Dendritic cell treated with granulocyte-macrophage colony-stimulating factor and Interleukin-4, amounts not matched to agents 40 ng/mL and 50 ng/mL, for 4 days (primary cell): ENCODE data around the gene AMY1C.

ENCODE experiments used
- H3K27ac Mint-ChIP-seq: one replicate; pipeline ENCODE4 v1.8.0; 2022; ENCODE audit warnings: mild to moderate bottlenecking, mixed read lengths
- H3K27me3 Mint-ChIP-seq: one replicate; pipeline ENCODE4 v1.8.0; 2022; ENCODE audit warnings: mild to moderate bottlenecking, mixed read lengths
- H3K36me3 Mint-ChIP-seq: one replicate; pipeline ENCODE4 v1.8.0; 2022; ENCODE audit warnings: low read depth, mixed read lengths
- H3K4me1 Mint-ChIP-seq: one replicate; pipeline ENCODE4 v1.8.0; 2022; ENCODE audit warnings: low read depth, mixed read lengths
- H3K4me3 Mint-ChIP-seq: one replicate; pipeline ENCODE4 v1.8.0; 2022; ENCODE audit warnings: mild to moderate bottlenecking, moderate library complexity, mixed read lengths
- H3K9me3 Mint-ChIP-seq: one replicate; pipeline ENCODE4 v1.8.0; 2022; ENCODE audit warnings: mixed read lengths
- intact Hi-C: fragments of 100-400 bp; cut with micrococcal nuclease; formaldehyde crosslinking; loops from one replicate; pipeline ENCODE4 v1.15.0; 2022

The AMY1C gene

DNA sequence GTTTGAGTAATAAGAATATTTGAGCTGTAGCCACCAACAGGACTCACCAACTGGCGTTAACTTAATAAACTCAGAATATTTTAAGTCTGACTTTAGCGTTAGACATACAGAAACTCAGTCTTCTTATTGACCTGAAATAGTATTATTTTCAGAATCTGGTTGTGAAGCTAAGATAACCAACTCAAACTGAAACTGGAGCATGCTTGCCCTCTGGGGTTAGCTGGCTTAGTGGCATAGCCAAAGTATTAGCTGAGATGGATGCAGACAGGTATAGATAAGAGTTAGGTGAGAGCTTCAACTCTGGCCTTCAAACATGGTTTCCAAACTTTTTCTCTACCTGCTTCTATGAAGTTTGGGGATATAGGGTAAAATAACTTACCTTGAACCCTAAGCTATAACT is 40.5 kb downstream of the AMY1C start:
- intact Hi-C loops = no loop called here
- no peak overlapping the region for H3K4me3 Mint-ChIP-seq
- no peak overlapping the region for H3K27ac Mint-ChIP-seq
- no peaks in the 10 kb centered on the region for H3K4me1 Mint-ChIP-seq
- H3K9me3 Mint-ChIP-seq = no peaks in the 10 kb centered on the region
- H3K27me3 Mint-ChIP-seq = no peaks in the 10 kb centered on the region
- no peaks in the 10 kb centered on the region for H3K36me3 Mint-ChIP-seq
